ENCODE results near the gene C11orf71.
A peak's percentile ranks its signal among the peaks of the same experiment; 100 is the strongest.

C11orf71 gene

GRCh38 chr11:114362326-114362725 lies 38.0 kb downstream of the C11orf71 start:
- TF ChIP-seq, protein P1, sequence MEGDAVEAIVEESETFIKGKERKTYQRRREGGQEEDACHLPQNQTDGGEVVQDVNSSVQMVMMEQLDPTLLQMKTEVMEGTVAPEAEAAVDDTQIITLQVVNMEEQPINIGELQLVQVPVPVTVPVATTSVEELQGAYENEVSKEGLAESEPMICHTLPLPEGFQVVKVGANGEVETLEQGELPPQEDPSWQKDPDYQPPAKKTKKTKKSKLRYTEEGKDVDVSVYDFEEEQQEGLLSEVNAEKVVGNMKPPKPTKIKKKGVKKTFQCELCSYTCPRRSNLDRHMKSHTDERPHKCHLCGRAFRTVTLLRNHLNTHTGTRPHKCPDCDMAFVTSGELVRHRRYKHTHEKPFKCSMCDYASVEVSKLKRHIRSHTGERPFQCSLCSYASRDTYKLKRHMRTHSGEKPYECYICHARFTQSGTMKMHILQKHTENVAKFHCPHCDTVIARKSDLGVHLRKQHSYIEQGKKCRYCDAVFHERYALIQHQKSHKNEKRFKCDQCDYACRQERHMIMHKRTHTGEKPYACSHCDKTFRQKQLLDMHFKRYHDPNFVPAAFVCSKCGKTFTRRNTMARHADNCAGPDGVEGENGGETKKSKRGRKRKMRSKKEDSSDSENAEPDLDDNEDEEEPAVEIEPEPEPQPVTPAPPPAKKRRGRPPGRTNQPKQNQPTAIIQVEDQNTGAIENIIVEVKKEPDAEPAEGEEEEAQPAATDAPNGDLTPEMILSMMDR (IDR thresholded peaks at IDR 0.05; ENCODE audit: low read depth, low read length), result no peak
- DNase-seq (ENCODE audit: low read depth in 2 of 2), result no peak
- H3K4me3 ChIP-seq (replicated peaks in 1 of 2; ENCODE audit: low read depth in 2 of 2, low read length in 2 of 2), result no peak overlapping the region

DNA sequence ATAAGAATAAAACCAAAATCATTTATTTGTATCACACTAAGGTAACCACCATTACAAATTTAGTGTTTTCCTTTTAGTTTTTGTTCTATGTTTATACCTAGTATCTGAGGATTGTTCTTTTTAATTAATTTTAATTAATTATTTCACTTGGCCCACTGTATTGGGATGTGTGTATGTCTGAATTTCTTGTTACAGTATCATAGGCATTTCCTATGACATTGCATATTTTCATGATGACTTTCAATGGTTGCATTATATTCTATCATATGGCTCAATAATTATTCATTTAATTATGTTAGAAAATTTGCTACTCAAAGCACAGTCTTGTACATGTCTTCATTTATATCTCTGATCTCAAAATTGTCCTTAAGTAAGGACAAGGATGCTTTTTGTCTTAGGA lies 41.0 kb downstream of the C11orf71 start:
- peak; percentile 13 to 73 for DNase-seq (ENCODE audit: low read depth in 2 of 2)
- H3K4me3 ChIP-seq (replicated peaks in 1 of 2; ENCODE audit: low read depth in 2 of 2, low read length in 2 of 2), result no peak overlapping the region
- TF ChIP-seq, protein P1 (IDR thresholded peaks at IDR 0.05; ENCODE audit: low read depth, low read length), result no peak

GRCh38 chr11:114358716-114359115 lies 41.6 kb downstream of the C11orf71 start:
- H3K4me3 ChIP-seq (replicated peaks in 1 of 2; ENCODE audit: low read depth in 2 of 2, low read length in 2 of 2), result no peak overlapping the region
- TF ChIP-seq, protein P1 (IDR thresholded peaks at IDR 0.05; ENCODE audit: low read depth, low read length), result no peak
- DNase-seq (ENCODE audit: low read depth in 2 of 2), result peak; percentile 18 to 49

DNA sequence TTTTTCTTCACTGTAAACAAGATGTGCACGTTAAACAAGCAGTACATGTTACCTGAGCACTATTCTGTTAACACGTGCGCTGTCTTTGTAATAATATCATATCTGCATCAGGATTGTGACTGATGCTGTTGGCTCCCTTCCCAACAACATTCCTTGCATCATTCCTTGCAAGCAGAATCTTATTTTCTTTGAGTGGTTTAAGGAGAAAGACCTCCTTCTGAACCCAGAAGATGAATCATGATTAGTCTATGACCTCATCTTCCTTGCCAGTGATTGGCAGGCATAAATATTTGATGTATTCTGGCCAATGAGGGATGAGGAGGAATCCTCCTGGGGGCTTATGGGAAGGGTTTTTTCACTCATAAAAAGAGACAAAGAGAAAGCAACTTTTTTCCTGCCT lies 46.2 kb downstream of the C11orf71 start:
- DNase-seq (ENCODE audit: low read depth in 2 of 2), result peak; percentile 72 to 96
- TF ChIP-seq, protein P1 (IDR thresholded peaks at IDR 0.05; ENCODE audit: low read depth, low read length), result no peak

DNA sequence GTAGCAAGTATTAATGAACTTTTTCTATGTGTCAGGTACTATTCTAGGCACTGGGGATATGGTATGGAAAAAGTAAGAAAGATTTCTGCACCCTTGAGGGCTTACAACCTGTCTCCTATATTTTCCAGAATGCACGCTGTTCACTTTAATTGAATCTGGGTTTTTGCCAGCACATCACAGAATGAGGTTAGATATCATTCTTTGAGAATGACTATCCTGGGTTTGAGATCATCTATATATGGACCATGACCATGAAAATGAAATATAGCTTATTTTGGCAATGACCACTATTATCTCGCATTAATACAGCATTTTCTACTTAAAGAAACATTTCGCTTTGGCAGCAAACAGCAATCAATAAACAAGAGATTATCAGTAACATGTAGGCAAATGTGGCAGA lies 46.9 kb downstream of the C11orf71 start:
- TF ChIP-seq, protein P1 (IDR thresholded peaks at IDR 0.05; ENCODE audit: low read depth, low read length), result no peak
- DNase-seq (ENCODE audit: low read depth in 2 of 2), result peak in 1 of 2 donors; percentile 41
- H3K4me3 ChIP-seq (replicated peaks in 1 of 2; ENCODE audit: low read depth in 2 of 2, low read length in 2 of 2), result no peak overlapping the region

More for the DNA sequence above, 46.2 kb downstream of the C11orf71 start:
- no peak overlapping the region for H3K4me3 ChIP-seq (replicated peaks in 1 of 2; ENCODE audit: low read depth in 2 of 2, low read length in 2 of 2)

- TF ChIP-seq, protein P1 (IDR thresholded peaks at IDR 0.05; ENCODE audit: low read depth, low read length), result no peak
- no peak for DNase-seq (ENCODE audit: low read depth in 2 of 2)
- H3K4me3 ChIP-seq (replicated peaks in 1 of 2; ENCODE audit: low read depth in 2 of 2, low read length in 2 of 2), result no peak overlapping the region
Measured at GRCh38 chr11:114350022-114350421, 50.3 kb downstream of the C11orf71 start.

Data from cardiac fibroblast (primary cell).